IgD-negative memory B cell (primary cell): ENCODE measurements around the gene JMJD4. TPM values are rescaled to one million over a fixed set of nuclear protein-coding genes. Genes with fewer than 3 reads are reported as not detected.

Source experiments
- H3K27ac Mint-ChIP-seq, 3 donors: one replicate each; pipeline ENCODE4 v1.8.0; 2020 to 2022; ENCODE audit warnings: mild to moderate bottlenecking in 3 of 3, mixed read lengths in 3 of 3, moderate library complexity in 1 of 3
- H3K27me3 Mint-ChIP-seq: one replicate; pipeline ENCODE4 v1.8.0; 2021; ENCODE audit warnings: mixed read lengths
- H3K36me3 Mint-ChIP-seq: one replicate; pipeline ENCODE4 v1.8.0; 2020; ENCODE audit warnings: mild to moderate bottlenecking, mixed read lengths
- H3K4me1 Mint-ChIP-seq, 3 donors: one replicate each; pipeline ENCODE4 v1.8.0; 2020 to 2022; ENCODE audit warnings: mixed read lengths in 3 of 3, mild to moderate bottlenecking in 1 of 3
- H3K4me3 Mint-ChIP-seq, 4 donors: one replicate each; pipeline ENCODE4 v1.8.0; 2020 to 2022; ENCODE audit warnings: mild to moderate bottlenecking in 4 of 4, mixed read lengths in 4 of 4, moderate library complexity in 3 of 4
- H3K9me3 Mint-ChIP-seq, 3 donors: one replicate each; pipeline ENCODE4 v1.8.0; 2020 to 2021; ENCODE audit warnings: mixed read lengths in 3 of 3, mild to moderate bottlenecking in 1 of 3
- polyA plus RNA-seq: library from polyadenylated mRNA; unstranded; fragments of 300-500 nt; fragmentation: Illumina TruSeq; gene quantifications from one replicate; pipeline ENCODE4 v1.2.3, GENCODE V29; 2021

The JMJD4 gene
- polyA plus RNA-seq, 1 donor from 2014 or later: 29.3 TPM

- peaks cover 8 to 21% (median 15%) of the 10 kb centered on the region in 3 donors for H3K4me1 Mint-ChIP-seq
- H3K27ac Mint-ChIP-seq: peak overlapping the region in 1 of 3 donors; percentile 76
Measured at GRCh38 chr1:227764019-227764391, 28.9 kb upstream of the JMJD4 start.

GRCh38 chr1:227763246-227764018 lies 28.3 kb upstream of the JMJD4 start:
- Mint-ChIP-seq H3K27me3 (no peaks in the 10 kb centered on the region), H3K4me1 (peaks cover 8 to 21% (median 15%) of the 10 kb centered on the region in 3 donors), H3K36me3 (peaks cover 13% of the 10 kb centered on the region), H3K27ac (no peak overlapping the region), H3K9me3 (no peaks in the 10 kb centered on the region), H3K4me3 (no peak overlapping the region)

More at GRCh38 chr1:227764019-227764391, 28.9 kb upstream of the JMJD4 start:
- Mint-ChIP-seq H3K36me3 (peaks cover 15% of the 10 kb centered on the region), H3K4me3 (no peak overlapping the region), H3K9me3 (no peaks in the 10 kb centered on the region), H3K27me3 (no peaks in the 10 kb centered on the region)

- Mint-ChIP-seq H3K27ac (peak overlapping the region in 1 of 3 donors; percentile 78), H3K4me3 (peak overlapping the region in 2 of 4 donors; percentile 28 to 32), H3K27me3 (no peaks in the 10 kb centered on the region), H3K9me3 (no peaks in the 10 kb centered on the region), H3K36me3 (peaks cover 8% of the 10 kb centered on the region), H3K4me1 (peaks cover 8 to 21% (median 15%) of the 10 kb centered on the region in 3 donors)
Measured at GRCh38 chr1:227762231-227762911, 27.3 kb upstream of the JMJD4 start.

- no peak overlapping the region for H3K27ac Mint-ChIP-seq
- H3K36me3 Mint-ChIP-seq: peaks cover 8% of the 10 kb centered on the region
- H3K4me1 Mint-ChIP-seq: peaks cover 11 to 19% (median 15%) of the 10 kb centered on the region in 3 donors
- H3K9me3 Mint-ChIP-seq: no peaks in the 10 kb centered on the region
- H3K27me3 Mint-ChIP-seq: no peaks in the 10 kb centered on the region
- no peak overlapping the region for H3K4me3 Mint-ChIP-seq
Measured at GRCh38 chr1:227761621-227762230, 26.6 kb upstream of the JMJD4 start.

GRCh38 chr1:227760377-227760776 lies 25.3 kb upstream of the JMJD4 start:
- Mint-ChIP-seq H3K27me3 (no peaks in the 10 kb centered on the region), H3K9me3 (no peaks in the 10 kb centered on the region), H3K4me3 (no peak overlapping the region), H3K4me1 (peaks cover 11 to 18% (median 15%) of the 10 kb centered on the region in 3 donors), H3K27ac (peak overlapping the region in 1 of 3 donors; percentile 65), H3K36me3 (peaks cover 8% of the 10 kb centered on the region)

- Mint-ChIP-seq H3K4me3 (no peak overlapping the region), H3K4me1 (peaks cover 11 to 18% (median 15%) of the 10 kb centered on the region in 3 donors), H3K9me3 (no peaks in the 10 kb centered on the region), H3K36me3 (peaks cover 8% of the 10 kb centered on the region), H3K27ac (peak overlapping the region in 1 of 3 donors; percentile 67), H3K27me3 (no peaks in the 10 kb centered on the region)
Measured at GRCh38 chr1:227759341-227760300, 24.5 kb upstream of the JMJD4 start.

GRCh38 chr1:227758366-227758765 lies 23.3 kb upstream of the JMJD4 start:
- Mint-ChIP-seq H3K4me3 (no peak overlapping the region), H3K36me3 (peaks cover 8% of the 10 kb centered on the region), H3K4me1 (peaks cover 11 to 23% (median 15%) of the 10 kb centered on the region in 3 donors)

GRCh38 chr1:227757781-227758180 lies 22.7 kb upstream of the JMJD4 start:
- H3K36me3 Mint-ChIP-seq: peaks cover 8% of the 10 kb centered on the region
- H3K4me1 Mint-ChIP-seq: peaks cover 11 to 23% (median 15%) of the 10 kb centered on the region in 3 donors
- no peaks in the 10 kb centered on the region for H3K9me3 Mint-ChIP-seq
- no peak overlapping the region for H3K4me3 Mint-ChIP-seq
- H3K27me3 Mint-ChIP-seq: no peaks in the 10 kb centered on the region
- no peak overlapping the region for H3K27ac Mint-ChIP-seq

More at GRCh38 chr1:227758366-227758765, 23.3 kb upstream of the JMJD4 start:
- H3K9me3 Mint-ChIP-seq: no peaks in the 10 kb centered on the region
- no peaks in the 10 kb centered on the region for H3K27me3 Mint-ChIP-seq
- H3K27ac Mint-ChIP-seq: no peak overlapping the region

- no peaks in the 10 kb centered on the region for H3K27me3 Mint-ChIP-seq
- peak overlapping the region in 1 of 3 donors; percentile 43 for H3K27ac Mint-ChIP-seq
- H3K36me3 Mint-ChIP-seq: peaks cover 9% of the 10 kb centered on the region
- H3K9me3 Mint-ChIP-seq: no peaks in the 10 kb centered on the region
- H3K4me3 Mint-ChIP-seq: no peak overlapping the region
- peaks cover 7 to 21% (median 9%) of the 10 kb centered on the region in 3 donors for H3K4me1 Mint-ChIP-seq
Measured at GRCh38 chr1:227756172-227756959, 21.3 kb upstream of the JMJD4 start.

- no peak overlapping the region for H3K4me3 Mint-ChIP-seq
- H3K27ac Mint-ChIP-seq: no peak overlapping the region
- peaks cover 13% of the 10 kb centered on the region for H3K36me3 Mint-ChIP-seq
- no peaks in the 10 kb centered on the region for H3K9me3 Mint-ChIP-seq
- no peaks in the 10 kb centered on the region for H3K27me3 Mint-ChIP-seq
- H3K4me1 Mint-ChIP-seq: peaks cover 0 to 17% (median 7%) of the 10 kb centered on the region in 3 donors
Measured at GRCh38 chr1:227754958-227755357, 19.9 kb upstream of the JMJD4 start.

- H3K27ac Mint-ChIP-seq: peak overlapping the region in 1 of 3 donors; percentile 40
- peaks cover 7% of the 10 kb centered on the region for H3K36me3 Mint-ChIP-seq
- no peaks in the 10 kb centered on the region for H3K9me3 Mint-ChIP-seq
- H3K4me1 Mint-ChIP-seq: peaks cover 0 to 20% (median 7%) of the 10 kb centered on the region in 3 donors
- no peaks in the 10 kb centered on the region for H3K27me3 Mint-ChIP-seq
- H3K4me3 Mint-ChIP-seq: no peak overlapping the region
Measured at GRCh38 chr1:227753999-227754711, 19.1 kb upstream of the JMJD4 start.

GRCh38 chr1:227749916-227750710 lies 15.0 kb upstream of the JMJD4 start:
- Mint-ChIP-seq H3K36me3 (peaks cover 7% of the 10 kb centered on the region), H3K4me1 (peaks cover 0 to 20% (median 5%) of the 10 kb centered on the region in 3 donors), H3K9me3 (no peaks in the 10 kb centered on the region), H3K4me3 (no peak overlapping the region), H3K27me3 (no peaks in the 10 kb centered on the region), H3K27ac (no peak overlapping the region)
